NCI-H524 treated with DMSO at 0.1 percent for 48 hours (cell line): ENCODE data around the gene SSX4B.
"Not testable (repeated sequence)": the region's sequence is repeated elsewhere in the genome, so short reads cannot be mapped to it uniquely, and the experiment has no call there.

Source experiments
- DNase-seq: peaks from one replicate; lab custom pipeline; 2025; lab: John Stamatoyannopoulos, UW

SSX4B gene, protein sequence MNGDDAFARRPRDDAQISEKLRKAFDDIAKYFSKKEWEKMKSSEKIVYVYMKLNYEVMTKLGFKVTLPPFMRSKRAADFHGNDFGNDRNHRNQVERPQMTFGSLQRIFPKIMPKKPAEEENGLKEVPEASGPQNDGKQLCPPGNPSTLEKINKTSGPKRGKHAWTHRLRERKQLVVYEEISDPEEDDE

GRCh38 chrX:48411860-48412259 lies at the start of gene SSX4B:
Gene SSX4B, minus strand, starts transcription at chrX:48411960. Its CDS starts 588 bp downstream, at chrX:48411372.
- not testable (repeated sequence) for DNase-seq

- DNase-seq: no peak
Observed at GRCh38 chrX:48460606-48461005, 48.8 kb upstream of the SSX4B start.

DNA sequence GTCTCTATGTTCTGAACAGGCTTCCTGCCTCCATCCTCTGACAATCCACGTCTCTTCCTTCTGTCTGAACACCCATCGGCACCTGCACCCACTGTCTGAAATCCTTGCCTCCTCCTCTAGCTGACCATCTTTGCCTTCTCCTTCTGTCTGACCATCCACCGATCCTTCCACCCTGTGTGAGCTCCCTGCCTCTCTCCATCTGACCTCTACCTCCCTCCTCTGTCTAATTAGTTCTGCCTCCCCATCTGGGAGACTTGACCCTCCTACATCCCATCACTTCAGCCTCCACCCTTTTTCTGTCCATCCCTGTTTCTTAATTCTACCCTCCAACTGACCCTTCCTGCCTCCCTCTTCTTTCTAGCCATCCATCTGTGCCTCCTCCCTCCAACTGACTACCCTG lies 48.3 kb upstream of the SSX4B start:
- DNase-seq: no peak

GRCh38 chrX:48459483-48459882 lies 47.7 kb upstream of the SSX4B start:
- DNase-seq: no peak

GRCh38 chrX:48458711-48459110 lies 47.0 kb upstream of the SSX4B start:
- DNase-seq: no peak

- DNase-seq: no peak
Observed at GRCh38 chrX:48456628-48457331, 45.0 kb upstream of the SSX4B start.

DNA sequence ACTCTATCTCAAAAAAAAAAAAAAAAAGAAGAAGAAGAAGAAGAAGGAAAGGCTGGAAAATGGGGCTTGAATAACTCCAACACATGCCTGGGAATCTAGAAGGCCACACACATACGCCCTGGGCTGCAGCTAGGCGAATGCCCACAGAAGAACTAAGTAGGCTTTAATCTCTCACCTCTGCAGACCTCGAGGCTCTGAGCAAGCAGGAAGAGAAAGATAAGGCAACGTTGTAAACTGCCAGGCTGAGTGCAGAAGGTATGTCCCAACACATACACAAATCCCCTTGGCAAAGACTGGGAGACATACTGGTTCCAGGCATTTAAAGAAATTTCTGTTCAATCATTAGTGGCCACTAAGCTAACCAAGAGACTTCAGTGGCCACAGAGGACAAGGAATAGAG lies 39.9 kb upstream of the SSX4B start:
- DNase-seq: no peak

DNA sequence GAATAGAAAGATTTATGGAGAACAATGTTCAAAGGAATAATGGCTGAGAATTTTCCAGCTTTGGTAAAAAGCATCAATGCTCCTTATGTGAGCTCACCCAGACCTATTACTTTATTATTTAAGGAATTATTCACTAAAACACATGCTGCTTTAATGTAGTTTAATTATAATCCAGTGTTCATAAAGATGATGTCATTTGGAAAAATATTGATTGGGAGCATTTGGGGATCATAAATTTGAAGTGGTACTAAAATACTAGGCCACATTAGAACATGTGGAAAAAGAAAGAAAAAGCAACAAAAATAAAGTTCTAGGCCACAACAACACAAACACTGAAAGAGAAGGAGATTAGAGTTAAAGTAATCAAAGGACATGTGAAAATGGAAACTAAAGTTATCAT lies 38.3 kb upstream of the SSX4B start:
- DNase-seq: no peak

DNA sequence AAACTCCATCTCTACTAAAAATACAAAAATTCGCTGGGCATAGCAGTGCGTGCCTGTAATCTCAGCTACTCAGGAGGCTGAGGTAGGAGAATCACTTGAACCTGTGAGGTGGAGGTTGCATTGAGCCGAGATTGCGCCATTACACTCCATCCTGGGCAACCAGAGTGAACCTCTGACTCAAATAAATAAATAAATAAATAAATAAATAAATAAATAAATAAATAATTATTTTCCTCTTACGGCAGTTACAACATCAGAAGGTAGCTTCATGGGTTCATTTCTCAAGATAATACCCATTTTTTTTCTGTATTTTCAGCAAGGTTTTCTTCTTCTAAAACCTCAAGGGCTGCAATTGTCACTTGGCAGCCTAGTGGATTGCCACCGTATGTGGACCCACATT lies 35.4 kb upstream of the SSX4B start:
- DNase-seq: not testable (repeated sequence)

GRCh38 chrX:48433713-48434112 lies 22.0 kb upstream of the SSX4B start:
- not testable (repeated sequence) for DNase-seq

GRCh38 chrX:48430166-48430565 lies 18.4 kb upstream of the SSX4B start:
- not testable (repeated sequence) for DNase-seq

GRCh38 chrX:48429606-48430005 lies 17.8 kb upstream of the SSX4B start:
- DNase-seq: not testable (repeated sequence)

DNA sequence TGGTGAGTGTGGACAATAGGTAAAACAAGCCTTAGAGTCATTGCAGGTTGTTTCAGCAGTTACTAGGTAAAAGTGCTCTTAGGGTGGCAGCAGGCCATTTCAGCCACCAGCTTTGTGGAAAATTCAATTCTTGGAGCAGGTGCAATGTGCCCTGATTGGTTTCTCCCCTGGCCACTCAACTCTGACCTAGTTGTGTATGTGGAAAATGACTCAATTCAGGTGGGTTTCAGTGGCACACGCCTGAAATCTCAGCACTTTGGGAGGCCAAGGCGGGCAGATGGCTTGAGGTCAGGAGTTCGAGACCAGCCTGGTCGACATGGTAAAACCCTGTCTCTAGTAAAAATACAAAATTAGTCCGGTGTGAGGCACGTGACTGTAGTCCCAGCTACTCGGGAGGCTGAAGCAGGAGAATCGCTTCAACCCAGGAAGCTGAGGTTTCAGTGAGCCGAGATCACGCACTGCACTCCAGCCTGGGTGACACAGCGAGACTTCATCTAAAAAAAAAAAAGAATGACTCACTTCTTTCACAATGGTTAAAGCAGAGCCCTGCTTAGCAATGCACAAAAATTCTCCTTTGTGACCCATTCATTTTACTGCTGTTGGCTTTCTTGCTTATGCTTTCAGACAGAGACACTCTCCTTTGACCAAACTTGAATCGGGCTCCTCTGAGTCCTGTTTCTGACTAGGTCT lies 15.4 kb upstream of the SSX4B start:
- DNase-seq: not testable (repeated sequence)

DNA sequence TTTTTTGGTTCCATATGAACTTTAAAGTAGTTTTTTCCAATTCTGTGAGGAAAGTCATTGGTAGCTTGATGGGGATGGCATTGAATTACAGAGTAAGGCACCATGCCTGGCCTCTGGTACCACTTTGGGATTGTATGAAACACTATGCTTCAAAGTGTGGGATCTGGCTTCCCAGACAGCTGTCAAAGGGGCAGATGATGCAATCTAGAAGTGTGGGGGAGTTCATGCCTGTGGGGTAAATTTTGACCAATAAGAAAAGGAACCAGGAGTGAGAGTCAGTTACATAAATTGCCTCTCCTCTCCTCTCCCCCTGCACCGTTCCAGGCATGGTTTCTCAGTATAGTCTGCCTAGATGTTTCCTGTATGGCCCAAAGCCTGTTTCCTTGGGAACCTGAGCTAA lies 13.9 kb downstream of the SSX4B start:
- DNase-seq: not testable (repeated sequence)

DNA sequence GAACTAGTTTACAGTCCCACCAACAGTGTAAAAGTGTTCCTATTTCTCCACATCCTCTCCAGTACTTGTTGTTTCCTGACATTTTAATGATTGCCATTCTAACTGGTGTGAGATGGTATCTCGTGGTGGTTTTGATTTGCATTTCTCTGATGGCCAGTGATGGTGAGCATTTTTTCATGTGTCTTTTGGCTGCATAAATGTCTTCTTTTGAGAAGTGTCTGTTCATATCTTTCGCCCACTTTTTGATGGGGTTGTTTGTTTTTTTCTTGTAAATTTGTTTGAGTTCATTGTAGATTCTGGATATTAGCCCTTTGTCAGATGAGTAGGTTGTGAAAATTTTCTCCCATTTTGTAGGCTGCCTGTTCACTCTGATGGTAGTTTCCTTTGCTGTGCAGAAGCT lies 14.8 kb downstream of the SSX4B start:
- not testable (repeated sequence) for DNase-seq

GRCh38 chrX:48383239-48383638 lies 28.5 kb downstream of the SSX4B start, which contains the start of gene SSX4:
Gene SSX4, plus strand, starts transcription at chrX:48383539. Its CDS starts 515 bp downstream, at chrX:48384054.
- not testable (repeated sequence) for DNase-seq

- not testable (repeated sequence) for DNase-seq
Observed at GRCh38 chrX:48370408-48370807, 41.4 kb downstream of the SSX4B start.

DNA sequence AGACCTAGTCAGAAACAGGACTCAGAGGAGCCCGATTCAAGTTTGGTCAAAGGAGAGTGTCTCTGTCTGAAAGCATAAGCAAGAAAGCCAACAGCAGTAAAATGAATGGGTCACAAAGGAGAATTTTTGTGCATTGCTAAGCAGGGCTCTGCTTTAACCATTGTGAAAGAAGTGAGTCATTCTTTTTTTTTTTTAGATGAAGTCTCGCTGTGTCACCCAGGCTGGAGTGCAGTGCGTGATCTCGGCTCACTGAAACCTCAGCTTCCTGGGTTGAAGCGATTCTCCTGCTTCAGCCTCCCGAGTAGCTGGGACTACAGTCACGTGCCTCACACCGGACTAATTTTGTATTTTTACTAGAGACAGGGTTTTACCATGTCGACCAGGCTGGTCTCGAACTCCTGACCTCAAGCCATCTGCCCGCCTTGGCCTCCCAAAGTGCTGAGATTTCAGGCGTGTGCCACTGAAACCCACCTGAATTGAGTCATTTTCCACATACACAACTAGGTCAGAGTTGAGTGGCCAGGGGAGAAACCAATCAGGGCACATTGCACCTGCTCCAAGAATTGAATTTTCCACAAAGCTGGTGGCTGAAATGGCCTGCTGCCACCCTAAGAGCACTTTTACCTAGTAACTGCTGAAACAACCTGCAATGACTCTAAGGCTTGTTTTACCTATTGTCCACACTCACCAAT lies 43.9 kb downstream of the SSX4B start:
- not testable (repeated sequence) for DNase-seq

GRCh38 chrX:48359281-48359680 lies 52.5 kb downstream of the SSX4B start:
- not testable (repeated sequence) for DNase-seq

DNA sequence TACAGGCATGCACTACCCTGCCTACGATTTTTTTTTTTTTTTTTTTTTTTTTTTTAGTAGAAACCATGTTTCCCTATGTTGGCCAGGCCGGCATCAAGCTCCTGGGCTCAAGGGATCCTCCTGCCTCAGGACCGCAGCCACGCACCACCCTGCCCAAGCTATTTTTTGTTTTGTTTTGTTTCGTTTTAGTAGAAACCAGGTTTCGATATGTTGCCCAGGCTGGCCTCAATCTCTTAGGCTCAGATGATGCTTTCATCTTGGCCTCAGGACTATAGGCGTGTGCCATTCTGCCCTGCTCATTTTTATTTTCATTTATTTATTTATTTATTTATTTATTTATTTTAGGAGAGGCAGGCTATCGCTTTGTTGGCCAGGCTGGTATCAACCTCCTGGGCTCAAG lies 54.1 kb downstream of the SSX4B start:
- no peak for DNase-seq

DNA sequence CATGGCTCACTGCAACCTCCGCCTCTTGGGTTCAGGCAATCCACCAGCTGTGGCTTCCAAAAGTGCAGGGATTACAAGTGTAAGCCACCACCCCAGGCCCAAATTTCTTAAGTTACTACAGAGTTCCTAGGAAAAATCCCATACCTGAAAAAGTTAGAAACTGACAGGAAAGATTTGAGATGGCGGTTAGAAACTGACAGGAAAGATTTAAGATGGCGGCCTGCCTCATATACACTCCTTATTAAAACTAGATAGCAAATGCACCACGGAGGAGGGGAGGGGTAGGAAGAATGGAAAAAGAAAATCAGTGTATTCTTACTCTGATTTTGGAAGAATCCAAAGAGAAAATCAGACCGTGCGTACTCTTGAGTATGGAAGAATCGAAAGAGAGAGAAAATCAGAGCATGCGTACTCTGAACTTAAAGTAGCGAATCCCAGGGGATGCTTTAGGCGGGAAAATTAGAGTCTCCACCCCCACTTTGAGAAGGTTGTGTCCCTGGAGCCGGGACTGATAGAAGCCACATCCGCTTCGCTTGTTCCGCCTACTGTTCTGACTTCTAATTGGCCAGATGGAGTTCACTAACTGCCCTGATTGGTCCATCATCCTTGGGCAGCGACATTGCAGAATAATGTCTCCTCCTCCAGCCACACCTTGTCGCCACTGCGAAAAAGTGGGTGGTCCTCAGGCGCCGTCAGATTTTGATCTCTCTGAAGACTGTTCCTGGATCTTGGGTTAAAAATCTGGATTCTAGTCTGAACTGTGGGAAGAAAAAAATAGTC lies 55.3 kb downstream of the SSX4B start, which contains the start of gene SSX3:
Gene SSX3 (minus strand): TSS at position 389 of the 780 bp plus-strand sequence. CDS start 1,454 bp downstream, outside the sequence.
- not testable (repeated sequence) for DNase-seq
